Left lung (tissue), 10 donors: ENCODE measurements around the gene HACD2. TPM values are rescaled to one million over a fixed set of nuclear protein-coding genes. Genes with fewer than 3 reads are reported as not detected.

Experiments
- ATAC-seq: fragments of 200-7000 bp; cut with Tn5 transposase; one replicate; pipeline ENCODE4 v1.9.1; 2020; ENCODE audit warnings: moderate library complexity
- DNase-seq, 4 donors: peaks; one replicate each; pipeline ENCODE4 v3.0.0-alpha.2; 2013 to 2020
- H3K27ac ChIP-seq, 2 donors: fragments of 200-600 bp; sonication (generic) in 1 of 2; one replicate each; pipeline versions ENCODE4 v1.5.0 to v1.8.0; 2020 to 2021
- H3K27me3 ChIP-seq, 2 donors: fragments of 200-600 bp; sonication (generic) in 1 of 2; one replicate each; pipeline versions ENCODE4 v1.5.0 to v1.8.0; 2020 to 2021
- H3K36me3 ChIP-seq, 2 donors: fragments of 200-600 bp; sonication (generic) in 1 of 2; one replicate each; pipeline versions ENCODE4 v1.5.0 to v1.8.0; 2020 to 2021
- H3K4me1 ChIP-seq, 2 donors: fragments of 200-600 bp; one replicate each; pipeline ENCODE4 v1.8.0; 2021
- H3K4me3 ChIP-seq, 2 donors: fragments of 200-600 bp; sonication (generic) in 1 of 2; one replicate each; pipeline versions ENCODE4 v1.5.0 to v1.8.0; 2020 to 2021; ENCODE audit warnings: mild to moderate bottlenecking in 1 of 2
- H3K9me3 ChIP-seq, 2 donors: fragments of 200-600 bp; sonication (generic) in 1 of 2; one replicate each; pipeline versions ENCODE4 v1.5.0 to v1.8.0; 2020 to 2021
- intact Hi-C, 2 donors: fragments of 100-400 bp; cut with DNase I; formaldehyde crosslinking; loops; one replicate each; pipeline versions ENCODE4 v1.11.2 to v1.14.2; 2022
- polyA plus RNA-seq, 6 donors: library from polyadenylated mRNA; unstranded; fragments of 120-200 nt; gene quantifications; one replicate each; pipeline ENCODE4 v1.2.1, GENCODE V29; 2013; ENCODE audit not compliant: insufficient read length in 6 of 6
- total RNA-seq, 2 donors: library from RNA; stranded (reverse); fragmentation: NEBNext Ultra II Directional; extraction: Animal tissue kit (Norgen Biotek cat#: 25700); gene quantifications; one replicate each; pipeline ENCODE4 v1.2.1, GENCODE V29; 2021
- TF ChIP-seq, protein P1 (sequence below), 2 donors: fragments of 200-600 bp; sonication (generic) in 1 of 2; IDR thresholded peaks; one replicate each; pipeline versions ENCODE4 v1.5.0 to v1.8.0; 2021; ENCODE audit warnings: antibody characterized with exemption in 2 of 2
- donor health status: DM: no; HTN: yes; CAD: no.
- donor health status: DM: no; HTN: no; CAD: no.

HACD2 gene
- total and polyA plus RNA-seq, 8 donors, result 33.6 to 60.9 (median 39.0) TPM

DNA sequence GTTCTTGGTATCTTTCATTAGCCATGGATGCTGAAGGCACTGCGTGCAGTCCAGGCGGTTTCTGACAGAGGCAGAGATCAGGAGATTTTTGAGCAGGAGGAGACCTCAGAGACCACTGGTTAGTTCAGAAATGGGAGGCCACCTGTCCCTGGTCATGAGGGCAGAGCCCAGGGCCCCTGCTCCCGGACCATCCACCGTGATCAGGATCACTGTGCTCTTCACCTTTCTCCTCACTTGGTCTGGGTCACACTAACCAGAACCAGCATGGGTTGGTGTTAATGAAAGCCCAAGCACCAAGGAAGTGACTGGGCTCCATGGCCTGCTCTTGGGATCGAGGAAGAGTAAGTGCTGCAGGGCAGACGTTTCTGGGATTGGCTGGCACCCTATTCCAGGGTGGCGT, 42.0 kb upstream of the HACD2 start:
- TF ChIP-seq, protein P1, sequence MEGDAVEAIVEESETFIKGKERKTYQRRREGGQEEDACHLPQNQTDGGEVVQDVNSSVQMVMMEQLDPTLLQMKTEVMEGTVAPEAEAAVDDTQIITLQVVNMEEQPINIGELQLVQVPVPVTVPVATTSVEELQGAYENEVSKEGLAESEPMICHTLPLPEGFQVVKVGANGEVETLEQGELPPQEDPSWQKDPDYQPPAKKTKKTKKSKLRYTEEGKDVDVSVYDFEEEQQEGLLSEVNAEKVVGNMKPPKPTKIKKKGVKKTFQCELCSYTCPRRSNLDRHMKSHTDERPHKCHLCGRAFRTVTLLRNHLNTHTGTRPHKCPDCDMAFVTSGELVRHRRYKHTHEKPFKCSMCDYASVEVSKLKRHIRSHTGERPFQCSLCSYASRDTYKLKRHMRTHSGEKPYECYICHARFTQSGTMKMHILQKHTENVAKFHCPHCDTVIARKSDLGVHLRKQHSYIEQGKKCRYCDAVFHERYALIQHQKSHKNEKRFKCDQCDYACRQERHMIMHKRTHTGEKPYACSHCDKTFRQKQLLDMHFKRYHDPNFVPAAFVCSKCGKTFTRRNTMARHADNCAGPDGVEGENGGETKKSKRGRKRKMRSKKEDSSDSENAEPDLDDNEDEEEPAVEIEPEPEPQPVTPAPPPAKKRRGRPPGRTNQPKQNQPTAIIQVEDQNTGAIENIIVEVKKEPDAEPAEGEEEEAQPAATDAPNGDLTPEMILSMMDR (IDR thresholded peaks at IDR 0.05), result no peak
- DNase-seq (no peak), ATAC-seq (no peak)
- no peak overlapping the region for H3K27ac ChIP-seq
- no peaks in the 10 kb centered on the region for H3K9me3 ChIP-seq
- H3K27me3 ChIP-seq, result no peaks in the 10 kb centered on the region
- no peaks in the 10 kb centered on the region for H3K4me1 ChIP-seq
- intact Hi-C loops, result no loop called here
- H3K36me3 ChIP-seq, result peaks cover 0 to 17% of the 10 kb centered on the region in 2 donors
- no peak overlapping the region for H3K4me3 ChIP-seq

DNA sequence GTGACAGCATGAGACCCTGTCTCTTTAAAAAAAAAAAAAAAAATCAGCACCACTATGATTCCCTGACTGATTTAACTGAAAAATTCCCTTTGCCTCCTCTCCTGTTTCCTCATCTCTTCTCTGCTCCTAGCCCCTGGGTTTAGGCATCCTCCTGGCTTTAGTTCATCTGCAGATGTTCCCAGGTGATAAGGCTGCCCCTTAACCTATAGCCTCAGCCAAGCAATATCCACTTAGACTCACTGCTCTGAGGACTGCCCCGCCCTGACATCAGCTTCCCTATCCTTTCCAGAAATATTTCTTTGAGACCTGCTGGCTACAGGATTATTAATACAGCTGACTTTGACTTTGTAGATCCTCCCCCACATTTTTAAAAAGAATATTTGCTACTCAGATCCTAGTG, 39.4 kb upstream of the HACD2 start:
- Histone ChIP-seq H3K36me3 (peaks cover 0 to 11% of the 10 kb centered on the region in 2 donors), H3K27ac (no peak overlapping the region), H3K9me3 (no peaks in the 10 kb centered on the region), H3K4me1 (peaks cover 4% of the 10 kb centered on the region in 2 donors), H3K4me3 (no peak overlapping the region), H3K27me3 (no peaks in the 10 kb centered on the region)
- DNase-seq (no peak), ATAC-seq (no peak)
- intact Hi-C loops, result no loop called here
- TF ChIP-seq, protein P1 (IDR thresholded peaks at IDR 0.05), result no peak

DNA sequence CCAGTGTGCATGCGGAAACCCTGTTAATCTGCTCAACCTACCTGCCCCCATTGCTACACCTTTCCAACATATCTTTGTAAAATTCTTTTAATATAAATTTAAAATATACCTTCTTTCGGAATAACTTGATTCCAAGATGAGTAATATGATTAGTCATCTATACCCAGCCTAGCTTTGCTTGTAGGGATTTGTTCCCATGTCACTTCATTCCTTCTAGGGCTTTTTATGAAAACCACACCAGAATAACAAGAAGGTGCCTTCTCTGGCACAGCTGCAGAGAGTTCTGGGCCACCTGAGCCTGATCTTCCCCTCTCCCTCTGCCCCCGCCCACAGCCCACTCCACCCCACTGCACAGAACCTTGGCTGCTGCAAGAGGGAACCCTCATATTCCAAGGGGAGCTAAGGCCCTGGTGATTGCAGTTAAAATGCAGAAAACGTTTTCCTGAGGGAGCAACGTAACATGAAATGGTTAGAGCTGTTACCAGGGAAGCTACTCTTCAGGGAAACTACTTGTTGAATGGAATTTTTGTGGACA, 38.6 kb upstream of the HACD2 start:
- DNase-seq (no peak), ATAC-seq (no peak)
- intact Hi-C loops, result no loop called here
- Histone ChIP-seq H3K27ac (no peak overlapping the region), H3K27me3 (no peaks in the 10 kb centered on the region), H3K4me3 (no peak overlapping the region), H3K4me1 (peaks cover 10 to 13% of the 10 kb centered on the region in 2 donors), H3K9me3 (no peaks in the 10 kb centered on the region), H3K36me3 (peaks cover 0 to 7% of the 10 kb centered on the region in 2 donors)
- TF ChIP-seq, protein P1 (IDR thresholded peaks at IDR 0.05), result no peak

DNA sequence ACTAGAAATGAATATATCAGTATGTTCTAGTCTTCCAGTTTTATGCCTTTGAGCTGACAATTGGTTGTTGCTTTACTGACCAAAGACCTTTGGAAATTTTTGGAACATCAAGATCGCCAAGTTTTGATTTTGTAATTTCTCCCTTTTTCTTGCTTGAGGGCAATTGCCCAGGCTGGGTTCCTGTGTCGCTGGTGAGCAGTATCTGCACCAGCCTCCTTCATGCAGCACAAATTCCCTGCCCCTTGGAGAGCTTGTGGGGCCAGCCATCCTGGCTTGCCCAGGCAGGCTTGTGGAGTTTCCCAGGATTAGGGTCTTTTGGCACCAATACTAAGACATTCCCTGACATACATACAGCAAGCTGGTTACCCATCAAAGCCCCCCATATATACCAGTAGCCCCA, 37.9 kb upstream of the HACD2 start:
- intact Hi-C loops, result no loop called here
- Histone ChIP-seq H3K9me3 (no peaks in the 10 kb centered on the region), H3K27me3 (no peaks in the 10 kb centered on the region), H3K4me1 (peaks cover 10 to 20% of the 10 kb centered on the region in 2 donors), H3K27ac (no peak overlapping the region), H3K36me3 (peaks cover 0 to 13% of the 10 kb centered on the region in 2 donors), H3K4me3 (no peak overlapping the region)
- ATAC-seq (no peak), DNase-seq (no peak)
- TF ChIP-seq, protein P1 (IDR thresholded peaks at IDR 0.05), result no peak

DNA sequence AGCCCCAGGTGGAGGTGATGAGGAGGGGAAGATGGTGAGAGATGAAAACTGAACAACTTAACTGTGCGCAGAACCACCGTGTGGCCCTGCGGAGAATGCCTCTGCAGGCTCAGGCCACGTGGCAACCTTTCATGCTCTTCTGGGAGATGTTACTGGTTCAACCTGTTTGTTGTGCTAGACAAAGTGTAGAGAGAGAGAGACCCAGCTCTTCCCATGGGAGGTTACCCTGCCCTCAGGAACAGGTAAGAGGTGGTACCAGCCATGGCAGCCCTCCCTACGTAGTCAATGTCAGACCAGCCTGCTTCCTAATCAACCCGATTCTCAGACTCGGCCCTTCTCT, 37.0 kb upstream of the HACD2 start:
- no peaks in the 10 kb centered on the region for H3K27me3 ChIP-seq
- H3K9me3 ChIP-seq, result no peaks in the 10 kb centered on the region
- no peak overlapping the region for H3K27ac ChIP-seq
- H3K36me3 ChIP-seq, result peaks cover 0 to 16% of the 10 kb centered on the region in 2 donors
- intact Hi-C loops, result no loop called here
- TF ChIP-seq, protein P1 (IDR thresholded peaks at IDR 0.05), result no peak
- ATAC-seq (no peak), DNase-seq (no peak)
- no peak overlapping the region for H3K4me3 ChIP-seq
- H3K4me1 ChIP-seq, result peaks cover 10 to 25% of the 10 kb centered on the region in 2 donors
